Tibial nerve (tissue), 4 donors: ENCODE measurements around the gene C19orf12. TPM values are rescaled to one million over a fixed set of nuclear protein-coding genes. Genes with fewer than 3 reads are reported as not detected.

Experiments
- DNase-seq, 2 donors: peaks; one replicate each; pipeline ENCODE4 v3.0.0-alpha.2; 2019; ENCODE audit warnings: low spot score in 2 of 2
- H3K27ac ChIP-seq, 4 donors: fragments of 200-600 bp; sonication (generic) in 3 of 4; one replicate each; pipeline ENCODE4 v1.5.1; 2017 to 2019; ENCODE audit warnings: mild to moderate bottlenecking in 1 of 4
- H3K27me3 ChIP-seq, 2 donors: fragments of 200-600 bp; sonication (generic) in 1 of 2; one replicate each; pipeline versions ENCODE4 v1.5.1 to v1.6.0; 2017 to 2019
- H3K36me3 ChIP-seq, 3 donors: fragments of 200-600 bp; sonication (generic); one replicate each; pipeline ENCODE4 v1.5.1; 2018 to 2019
- H3K4me1 ChIP-seq, 4 donors: fragments of 200-600 bp; sonication (generic) in 3 of 4; one replicate each; pipeline ENCODE4 v1.5.1; 2017 to 2019
- H3K4me3 ChIP-seq, 4 donors: fragments of 200-600 bp; sonication (generic) in 3 of 4; one replicate each; pipeline ENCODE4 v1.5.1; 2017 to 2019; ENCODE audit warnings: mild to moderate bottlenecking in 1 of 4, moderate library complexity in 1 of 4
- H3K9me3 ChIP-seq, 4 donors: fragments of 200-600 bp; sonication (generic) in 3 of 4; one replicate each; pipeline ENCODE4 v1.5.1; 2017 to 2019
- CTCF ChIP-seq, 5 experiments: fragments of 200-600 bp in 3 of 5; fragments of 450-650 bp in 2 of 5; sonication (generic) in 3 of 5; IDR thresholded peaks; one replicate each; pipeline ENCODE4 v1.5.1; 2016 to 2019; ENCODE audit warnings: antibody characterized with exemption in 5 of 5, mild to moderate bottlenecking in 3 of 5, moderate library complexity in 2 of 5
- EP300 ChIP-seq, 2 donors: sonication (generic); formaldehyde crosslinking; IDR thresholded peaks; one replicate each; pipeline ENCODE4 v1.6.1; 2017; ENCODE audit warnings: antibody characterized with exemption in 2 of 2, mild to moderate bottlenecking in 1 of 2
- POLR2A ChIP-seq, 2 donors: fragments of 450-650 bp; IDR thresholded peaks; one replicate each; pipeline ENCODE4 v1.6.1; 2017; ENCODE audit warnings: antibody characterized with exemption in 2 of 2, mild to moderate bottlenecking in 2 of 2, moderate library complexity in 2 of 2
- WGBS, 2 donors: methylation state at CpG; one replicate each; pipeline ENCODE4 v1.1.5; 2018; 5-methylcytosine and 5-hydroxymethylcytosine counted together
- total RNA-seq, 4 donors: library from RNA; depleted of rRNA; stranded (reverse); fragments of >200 nt; gene quantifications; one replicate each; pipeline ENCODE4 v1.1.0, GENCODE V29; 2016

The C19orf12 gene
- total RNA-seq, 4 donors from 2014 or later, result 52.5 to 71.6 (median 56.7) TPM

- no peak for DNase-seq
- Histone ChIP-seq H3K4me3 (no peak overlapping the region), H3K27ac (peak overlapping the region in 2 of 4 donors; percentile 22 to 59), H3K27me3 (no peaks in the 10 kb centered on the region), H3K9me3 (no peaks in the 10 kb centered on the region), H3K36me3 (peaks cover 0 to 72% (median 2%) of the 10 kb centered on the region in 3 donors), H3K4me1 (peaks cover 0 to 44% (median 11%) of the 10 kb centered on the region in 4 donors)
- TF ChIP-seq CTCF (IDR thresholded peaks at IDR 0.05) (no peak), POLR2A (IDR thresholded peaks at IDR 0.05) (no peak), EP300 (IDR thresholded peaks at IDR 0.05) (no peak)
- 87 to 90% methylated on average over 14 of the region's 14 CpGs for whole genome bisulfite sequencing, 2 donors
These were observed 10.2 kb downstream of the C19orf12 start for GRCh38 chr19:29704562-29705558.

- 93 to 94% methylated on average over 9 of the region's 9 CpGs for WGBS, 2 donors
- Histone ChIP-seq H3K9me3 (no peaks in the 10 kb centered on the region), H3K36me3 (peaks cover 0 to 68% (median 2%) of the 10 kb centered on the region in 3 donors), H3K27me3 (no peaks in the 10 kb centered on the region), H3K4me3 (no peak overlapping the region), H3K27ac (no peak overlapping the region), H3K4me1 (peaks cover 0 to 24% (median 3%) of the 10 kb centered on the region in 4 donors)
- TF ChIP-seq POLR2A (IDR thresholded peaks at IDR 0.05), result no peak
- no peak for TF ChIP-seq CTCF (IDR thresholded peaks at IDR 0.05)
- no peak for TF ChIP-seq EP300 (IDR thresholded peaks at IDR 0.05)
- DNase-seq, result no peak
These were observed 12.1 kb downstream of the C19orf12 start for GRCh38 chr19:29702963-29703320.

GRCh38 chr19:29702161-29702962 is 12.7 kb downstream of the C19orf12 start:
- no peaks in the 10 kb centered on the region for H3K27me3 ChIP-seq
- H3K36me3 ChIP-seq, result peaks cover 0 to 64% (median 2%) of the 10 kb centered on the region in 3 donors
- no peaks in the 10 kb centered on the region for H3K9me3 ChIP-seq
- WGBS, 2 donors, result 88 to 89% methylated on average over 28 to 29 of the region's 30 CpGs
- DNase-seq, result no peak
- TF ChIP-seq CTCF (IDR thresholded peaks at IDR 0.05) (no peak), POLR2A (IDR thresholded peaks at IDR 0.05) (no peak), EP300 (IDR thresholded peaks at IDR 0.05) (no peak)
- no peak overlapping the region for H3K4me3 ChIP-seq
- peaks cover 0 to 20% (median 3%) of the 10 kb centered on the region in 4 donors for H3K4me1 ChIP-seq
- no peak overlapping the region for H3K27ac ChIP-seq

- TF ChIP-seq CTCF (IDR thresholded peaks at IDR 0.05) (no peak), POLR2A (IDR thresholded peaks at IDR 0.05) (no peak), EP300 (IDR thresholded peaks at IDR 0.05) (no peak)
- Histone ChIP-seq H3K27me3 (no peaks in the 10 kb centered on the region), H3K4me1 (peaks cover 0 to 2% (median 0%) of the 10 kb centered on the region in 4 donors), H3K27ac (no peak overlapping the region), H3K9me3 (no peaks in the 10 kb centered on the region), H3K4me3 (no peak overlapping the region), H3K36me3 (peaks cover 0 to 45% (median 2%) of the 10 kb centered on the region in 3 donors)
- DNase-seq, result no peak
- WGBS, 2 donors, result 64 to 69% methylated on average over 6 of the region's 6 CpGs
These were observed 14.6 kb downstream of the C19orf12 start for GRCh38 chr19:29700498-29700897.
